Ovary (tissue), 9 donors: ENCODE measurements around the gene ADAMTS12. TPM values are rescaled to one million over a fixed set of nuclear protein-coding genes. Genes with fewer than 3 reads are reported as not detected.

Source experiments
- DNase-seq, 5 donors: peaks; one replicate each; pipeline ENCODE4 v3.0.0-alpha.2; 2019 to 2020
- H3K27ac ChIP-seq, 2 donors: fragments of 200-600 bp; one replicate each; pipeline versions ENCODE4 v1.5.1 to v1.8.0; 2019 to 2022
- H3K27me3 ChIP-seq: fragments of 200-600 bp; one replicate; pipeline ENCODE4 v1.8.0; 2022
- H3K36me3 ChIP-seq: fragments of 200-600 bp; sonication (generic); one replicate; pipeline ENCODE4 v1.5.1; 2019
- H3K4me1 ChIP-seq: one replicate; pipeline ENCODE4 v1.8.1; 2013; ENCODE audit warnings: mild to moderate bottlenecking, moderate library complexity; ENCODE audit not compliant: insufficient read depth
- H3K4me3 ChIP-seq: fragments of 200-600 bp; sonication (generic); one replicate; pipeline ENCODE4 v1.5.1; 2017
- H3K9me3 ChIP-seq, 2 donors: fragments of 200-600 bp in 1 of 2; sonication (generic) in 1 of 2; one replicate each; pipeline versions ENCODE4 v1.5.1 to v1.8.1; 2013 to 2019; ENCODE audit warnings: mild to moderate bottlenecking in 1 of 2, moderate library complexity in 1 of 2
- CTCF ChIP-seq, 3 donors: fragments of 450-650 bp in 2 of 3; fragments of 200-600 bp in 1 of 3; IDR thresholded peaks; one replicate each; pipeline versions ENCODE4 v1.5.1 to v1.8.0; 2016 to 2022; ENCODE audit warnings: antibody characterized with exemption in 3 of 3, mild to moderate bottlenecking in 1 of 3
- EP300 ChIP-seq: sonication (generic); formaldehyde crosslinking; IDR thresholded peaks from one replicate; pipeline ENCODE4 v1.6.1; 2017; ENCODE audit warnings: antibody characterized with exemption
- POLR2A ChIP-seq: fragments of 450-650 bp; IDR thresholded peaks from one replicate; pipeline ENCODE4 v1.6.1; 2017; ENCODE audit warnings: antibody characterized with exemption, mild to moderate bottlenecking, moderate library complexity
- WGBS, 3 donors: extraction: QIAGEN DNeasy Blood & Tissue Kit in 1 of 3; methylation state at CpG; one replicate each; pipeline versions ENCODE4 v1.1.5 to v1.1.7; 2013 to 2017; 5-methylcytosine and 5-hydroxymethylcytosine counted together
- intact Hi-C, 4 donors: fragments of 100-400 bp; cut with DNase I; formaldehyde crosslinking; loops; one replicate each; pipeline versions ENCODE4 v1.11.0 to v1.15.1; 2022 to 2023
- polyA plus RNA-seq, 2 donors: library from polyadenylated mRNA; stranded (reverse); fragments of 200-250 nt in 1 of 2; fragments of 350-450 nt in 1 of 2; fragmentation: Illumina TruSeq in 1 of 2; extraction: RNeasy Lipid Tissue Mini Kit (QIAGEN cat#74804) in 1 of 2; gene quantifications; one replicate each; pipeline ENCODE4 v1.2.3, GENCODE V29; 2013 to 2014
- total RNA-seq, 7 donors: library from RNA; depleted of rRNA in 2 of 7; stranded (reverse); fragments of >200 nt in 2 of 7; fragmentation: NEBNext Ultra II Directional in 3 of 7; extraction: Animal tissue kit (Norgen Biotek cat#: 25700) in 3 of 7; gene quantifications; one replicate each; pipeline versions ENCODE4 v1.1.0 to v1.2.4, GENCODE V29; 2016 to 2023
- donor health status: DM: no; HTN: no; CAD: no; lungs with moderate emphysema.
- donor health status: DM: no; HTN: no; CAD: no.
- donor health status: Bipolar disorder and iron deficiency.
- donor health status: DM: yes; HTN: yes; CAD: no.
- donor health status: DM: no; HTN: no; CAD: no.
- donor health status: DM: yes; HTN: yes; CAD: no.

The ADAMTS12 gene
- total and polyA plus RNA-seq, 9 donors = 2.9 to 9.8 (median 5.5) TPM

GRCh38 chr5:33762859-33763258, 128.9 kb downstream of the ADAMTS12 start:
- Histone ChIP-seq H3K36me3 (no peaks in the 10 kb centered on the region), H3K27me3 (no peaks in the 10 kb centered on the region), H3K4me1 (no peaks in the 10 kb centered on the region), H3K4me3 (no peak overlapping the region), H3K27ac (no peak overlapping the region), H3K9me3 (no peaks in the 10 kb centered on the region)
- DNase-seq = no peak
- 78 to 89% (median 86%) methylated on average over 1 of the region's 1 CpG for WGBS, 3 donors
- intact Hi-C loops = no loop called here
- TF ChIP-seq POLR2A (no peak), CTCF (IDR thresholded peaks at IDR 0.05) (no peak), EP300 (no peak)

GRCh38 chr5:33761139-33761538, 130.7 kb downstream of the ADAMTS12 start:
- Histone ChIP-seq H3K4me1 (no peaks in the 10 kb centered on the region), H3K9me3 (no peaks in the 10 kb centered on the region), H3K27ac (no peak overlapping the region), H3K4me3 (no peak overlapping the region), H3K27me3 (no peaks in the 10 kb centered on the region), H3K36me3 (no peaks in the 10 kb centered on the region)
- no peak for DNase-seq
- 68 to 70% (median 69%) methylated on average over 4 of the region's 4 CpGs for WGBS, 3 donors
- TF ChIP-seq CTCF (IDR thresholded peaks at IDR 0.05) = no peak
- no peak for TF ChIP-seq EP300
- TF ChIP-seq POLR2A = no peak
- intact Hi-C loops = no loop called here

GRCh38 chr5:33758737-33759136, 133.1 kb downstream of the ADAMTS12 start:
- H3K27ac ChIP-seq = no peak overlapping the region
- H3K9me3 ChIP-seq = no peaks in the 10 kb centered on the region
- DNase-seq = no peak
- no peak overlapping the region for H3K4me3 ChIP-seq
- intact Hi-C loops = no loop called here
- H3K27me3 ChIP-seq = no peaks in the 10 kb centered on the region
- 91 to 98% (median 94%) methylated on average over 2 of the region's 2 CpGs for WGBS, 3 donors
- H3K36me3 ChIP-seq = no peaks in the 10 kb centered on the region
- no peak for TF ChIP-seq EP300
- no peak for TF ChIP-seq CTCF (IDR thresholded peaks at IDR 0.05)
- TF ChIP-seq POLR2A = no peak
- H3K4me1 ChIP-seq = peaks cover 2% of the 10 kb centered on the region

- WGBS, 3 donors = 73 to 76% (median 73%) methylated on average over 2 of the region's 2 CpGs
Observed at GRCh38 chr5:33756491-33756890, 135.3 kb downstream of the ADAMTS12 start.

More at GRCh38 chr5:33756491-33756890, 135.3 kb downstream of the ADAMTS12 start:
- Histone ChIP-seq H3K36me3 (no peaks in the 10 kb centered on the region), H3K4me3 (no peak overlapping the region), H3K4me1 (peaks cover 2% of the 10 kb centered on the region), H3K9me3 (no peaks in the 10 kb centered on the region), H3K27ac (no peak overlapping the region), H3K27me3 (no peaks in the 10 kb centered on the region)
- no peak for TF ChIP-seq CTCF (IDR thresholded peaks at IDR 0.05)
- TF ChIP-seq EP300 = no peak
- TF ChIP-seq POLR2A = no peak
- DNase-seq = no peak
- intact Hi-C loops = no loop called here
